Keratinocyte (primary cell): ENCODE measurements around the gene CYP46A1. TPM values are rescaled to one million over a fixed set of nuclear protein-coding genes. Genes with fewer than 3 reads are reported as not detected.
"Not testable (repeated sequence)": the region's sequence is repeated elsewhere in the genome, so short reads cannot be mapped to it uniquely, and the experiment has no call there.

ENCODE experiments used
- DNase-seq: peaks from one replicate; pipeline ENCODE4 v3.0.0-alpha.2; 2011; ENCODE audit warnings: low read depth, missing footprints, low spot score
- FAIRE-seq: peaks from 2 replicates; lab custom pipeline; 2011; peaks lifted over from hg19 to GRCh38; lab: Jason Lieb, UNC
- H2AFZ ChIP-seq: 2 replicates; pipeline ENCODE4 v1.6.0; 2012; ENCODE audit warnings: low read length, control low read depth, inconsistent platforms; ENCODE audit not compliant: control insufficient read depth
- H3K27ac ChIP-seq: 2 replicates; pipeline ENCODE4 v1.5.1; 2011; ENCODE audit warnings: low read length; ENCODE audit not compliant: control insufficient read depth, insufficient read depth
- H3K27me3 ChIP-seq: 3 replicates; pipeline ENCODE4 v1.6.0; 2011; ENCODE audit warnings: low read length; ENCODE audit not compliant: control insufficient read depth, insufficient read depth; ENCODE audit errors: extremely low read depth
- H3K36me3 ChIP-seq, 2 experiments: 2 replicates in 1 of 2; 3 replicates in 1 of 2; pipeline ENCODE4 v1.5.1; 2011; ENCODE audit warnings: low read length in 2 of 2, mild to moderate bottlenecking in 1 of 2; ENCODE audit not compliant: control insufficient read depth in 2 of 2, insufficient read depth in 2 of 2; ENCODE audit errors: extremely low read depth in 1 of 2
- H3K4me1 ChIP-seq: 3 replicates; pipeline ENCODE4 v1.5.1; 2011; ENCODE audit warnings: low read length; ENCODE audit not compliant: control insufficient read depth, insufficient read depth; ENCODE audit errors: extremely low read depth
- H3K4me2 ChIP-seq: 3 replicates; pipeline ENCODE4 v1.6.0; 2011; ENCODE audit warnings: low read depth, low read length; ENCODE audit not compliant: control insufficient read depth, insufficient read depth; ENCODE audit errors: extremely low read depth
- H3K4me3 ChIP-seq, 3 experiments: fragments of 200-600 bp in 1 of 3; sonication (generic) in 1 of 3; 2 replicates in 2 of 3; 3 replicates in 1 of 3; pipeline ENCODE4 v1.5.1; 2011 to 2016; ENCODE audit warnings: low read length in 3 of 3, mild to moderate bottlenecking in 3 of 3, control low read depth in 2 of 3, inconsistent platforms in 1 of 3, low read depth in 1 of 3, mixed read lengths in 1 of 3, mixed run types in 1 of 3, moderate library complexity in 1 of 3; ENCODE audit not compliant: control insufficient read depth in 2 of 3, insufficient read depth in 2 of 3; ENCODE audit errors: extremely low read depth in 1 of 3
- H3K79me2 ChIP-seq: 2 replicates; pipeline ENCODE4 v1.6.0; 2012; ENCODE audit warnings: low read length; ENCODE audit not compliant: control insufficient read depth, insufficient read depth
- H3K9ac ChIP-seq: 3 replicates; pipeline ENCODE4 v1.6.0; 2011; ENCODE audit warnings: low read length; ENCODE audit not compliant: control insufficient read depth, insufficient read depth; ENCODE audit errors: extremely low read depth
- H3K9me1 ChIP-seq: 3 replicates; pipeline ENCODE4 v1.6.0; 2011; ENCODE audit warnings: low read length; ENCODE audit not compliant: control insufficient read depth, insufficient read depth; ENCODE audit errors: extremely low read depth
- H3K9me3 ChIP-seq: 2 replicates; pipeline ENCODE4 v1.5.1; 2012; ENCODE audit warnings: low read depth, low read length; ENCODE audit not compliant: control insufficient read depth
- H4K20me1 ChIP-seq: 3 replicates; pipeline ENCODE4 v1.6.0; 2011; ENCODE audit warnings: low read length; ENCODE audit not compliant: control insufficient read depth, insufficient read depth; ENCODE audit errors: extremely low read depth
- CTCF ChIP-seq, 3 experiments: IDR thresholded peaks in 1 of 3; conservative IDR thresholded peaks in 1 of 3; optimal IDR thresholded peaks in 1 of 3; 2 replicates in 2 of 3; 3 replicates in 1 of 3; pipeline versions ENCODE3 to v1.5.1; 2011; ENCODE audit warnings: low read length in 3 of 3, mild to moderate bottlenecking in 3 of 3, moderate library complexity in 2 of 3, control low read depth in 1 of 3, inconsistent platforms in 1 of 3; ENCODE audit not compliant: insufficient read depth in 2 of 3; ENCODE audit errors: extremely low read depth in 1 of 3
- EZH2 ChIP-seq: IDR thresholded peaks from one replicate; pipeline ENCODE4 v1.6.1; 2012; ENCODE audit warnings: inconsistent platforms, mild to moderate bottlenecking, low read length, moderate library complexity
- dilution Hi-C: fragments of 300-500 bp; cut with MboI; formaldehyde crosslinking; loops from one replicate; pipeline ENCODE4 v1.7.0; 2020; ENCODE audit warnings: low sequenced_read_pairs; ENCODE audit not compliant: extremely low pct_ligation_motif_present
- polyA plus RNA-seq, 5 experiments: library from polyadenylated mRNA; depleted of rRNA in 3 of 5; stranded (reverse) in 3 of 5; stranded (forward) in 1 of 5; unstranded in 1 of 5; fragments of >200 nt; gene quantifications; 1 replicate in 1 of 5; 2 replicates in 3 of 5; 3 replicates in 1 of 5; pipeline versions ENCODE4 v1.2.1 to v1.2.3, GENCODE V29; 2011 to 2012; ENCODE audit warnings: missing spikeins in 2 of 5, low read depth in 1 of 5, low replicate concordance in 1 of 5

The CYP46A1 gene
- polyA plus RNA-seq, 1 donor (not counting 4 experiments of a cell fraction or from before 2014, with no cell fraction given): 0.01 TPM

DNA sequence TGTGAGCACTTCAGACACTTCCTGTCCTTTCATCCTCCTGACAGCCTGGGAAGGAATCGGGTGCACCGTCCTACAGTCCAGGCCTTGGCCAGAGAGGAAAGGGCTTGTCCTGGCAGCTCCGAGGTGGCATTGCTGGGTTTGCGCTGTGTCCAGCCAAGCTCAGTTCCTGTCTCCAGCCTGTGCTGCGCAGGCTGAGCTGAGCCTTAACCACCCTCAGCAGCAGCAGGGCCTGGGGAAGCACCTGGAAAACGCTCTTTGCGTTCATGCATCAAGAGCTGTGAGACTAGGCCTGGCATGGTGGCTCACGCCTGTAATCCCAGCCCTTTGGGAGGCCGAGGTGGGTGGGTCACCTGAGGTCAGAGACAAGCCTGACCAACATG is 75.4 kb downstream of the CYP46A1 start:
- dilution Hi-C loops: no loop called here
- no peak overlapping the region for H3K4me3 ChIP-seq
- no peak overlapping the region for H3K4me2 ChIP-seq
- no peaks in the 10 kb centered on the region for H3K9me1 ChIP-seq
- no peaks in the 10 kb centered on the region for H3K9me3 ChIP-seq
- peaks cover 31% of the 10 kb centered on the region for H3K4me1 ChIP-seq
- no peaks in the 10 kb centered on the region for H3K79me2 ChIP-seq
- DNase-seq: no peak
- TF ChIP-seq CTCF (optimal IDR thresholded peaks at IDR 0.05 in 1 of 3, IDR thresholded peaks at IDR 0.05 in 1 of 3, conservative IDR thresholded peaks at IDR 0.05 in 1 of 3; ENCODE audit: extremely low read depth in 1 of 3, insufficient read depth in 2 of 3, low read length in 3 of 3): no peak
- TF ChIP-seq EZH2: no peak
- FAIRE-seq: no peak
- no peaks in the 10 kb centered on the region for H3K27me3 ChIP-seq
- H3K36me3 ChIP-seq: no peaks in the 10 kb centered on the region
- no peaks in the 10 kb centered on the region for H4K20me1 ChIP-seq
- no peak overlapping the region for H3K9ac ChIP-seq
- H2AFZ ChIP-seq: no peak overlapping the region
- no peak overlapping the region for H3K27ac ChIP-seq

DNA sequence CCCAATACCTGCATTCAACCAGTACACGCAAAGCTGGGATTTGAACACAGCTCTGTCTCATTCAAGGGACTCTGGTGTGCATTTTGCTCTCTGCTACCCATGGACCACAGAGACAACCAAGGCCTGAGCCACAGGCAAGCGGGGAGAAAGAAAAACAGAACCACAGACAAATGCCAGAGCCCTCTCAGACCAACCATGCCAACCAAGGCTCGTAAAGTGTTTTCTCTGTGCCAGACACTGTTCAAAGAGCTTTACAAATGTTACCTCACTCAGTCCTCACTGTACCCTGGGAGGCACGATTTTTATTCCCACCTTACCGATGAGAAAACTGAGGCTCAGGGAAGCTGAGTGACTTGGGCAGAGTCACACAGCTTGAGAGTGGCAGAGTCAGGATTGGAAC is 76.7 kb downstream of the CYP46A1 start:
- H3K27me3 ChIP-seq: no peaks in the 10 kb centered on the region
- DNase-seq (no peak), FAIRE-seq (no peak)
- no peak overlapping the region for H3K4me2 ChIP-seq
- no peaks in the 10 kb centered on the region for H3K9me1 ChIP-seq
- no peaks in the 10 kb centered on the region for H3K9me3 ChIP-seq
- peaks cover 24% of the 10 kb centered on the region for H3K4me1 ChIP-seq
- H3K36me3 ChIP-seq: no peaks in the 10 kb centered on the region
- no peak overlapping the region for H3K4me3 ChIP-seq
- H3K9ac ChIP-seq: no peak overlapping the region
- no peak for TF ChIP-seq CTCF (optimal IDR thresholded peaks at IDR 0.05 in 1 of 3, IDR thresholded peaks at IDR 0.05 in 1 of 3, conservative IDR thresholded peaks at IDR 0.05 in 1 of 3; ENCODE audit: extremely low read depth in 1 of 3, insufficient read depth in 2 of 3, low read length in 3 of 3)
- TF ChIP-seq EZH2: no peak
- H3K27ac ChIP-seq: no peak overlapping the region
- H2AFZ ChIP-seq: no peak overlapping the region
- H3K79me2 ChIP-seq: no peaks in the 10 kb centered on the region
- no peaks in the 10 kb centered on the region for H4K20me1 ChIP-seq
- dilution Hi-C loops: no loop called here

- H3K9me1 ChIP-seq, H3K4me2 ChIP-seq, H3K79me2 ChIP-seq, H3K4me1 ChIP-seq, H3K4me3 ChIP-seq, H3K27me3 ChIP-seq, FAIRE-seq, DNase-seq, H2AFZ ChIP-seq, H3K9ac ChIP-seq, H3K9me3 ChIP-seq, H3K27ac ChIP-seq, H4K20me1 ChIP-seq, H3K36me3 ChIP-seq, dilution Hi-C loops: not testable (repeated sequence)
These were observed 78.8 kb downstream of the CYP46A1 start for GRCh38 chr14:99762911-99763310.
